Thyroid gland (tissue), 4 donors: Measurements from ENCODE around the gene HSPD1.

Source experiments
- CTCF ChIP-seq, 6 experiments: fragments of 200-600 bp in 3 of 6; fragments of 450-650 bp in 3 of 6; sonication (generic) in 3 of 6; IDR thresholded peaks; one replicate each; pipeline ENCODE4 v1.5.1; 2016 to 2019; ENCODE audit warnings: antibody characterized with exemption in 6 of 6, mild to moderate bottlenecking in 2 of 6, inconsistent platforms in 1 of 6, moderate library complexity in 1 of 6
- POLR2A ChIP-seq, 2 donors: fragments of 450-650 bp; IDR thresholded peaks; one replicate each; pipeline ENCODE4 v1.6.1; 2017; ENCODE audit warnings: antibody characterized with exemption in 2 of 2, mild to moderate bottlenecking in 2 of 2, moderate library complexity in 1 of 2

- TF ChIP-seq CTCF (IDR thresholded peaks at IDR 0.05) (no peak), POLR2A (IDR thresholded peaks at IDR 0.05) (no peak)
Observed at GRCh38 chr2:197502201-197502600, 2.6 kb upstream of the HSPD1 start.
